Fibroblast of lung (primary cell): ENCODE results near the gene SORT1.

ENCODE experiments used
- EZH2 ChIP-seq: IDR thresholded peaks from 2 replicates; pipeline ENCODE4 v1.5.1; 2012; ENCODE audit warnings: low read length, control low read depth, mild to moderate bottlenecking; ENCODE audit errors: missing control alignments
- TF ChIP-seq, protein P1 (sequence below), 2 donors: IDR thresholded peaks in 1 of 2; conservative IDR thresholded peaks in 1 of 2; 1 replicate in 1 of 2; 2 replicates in 1 of 2; pipeline ENCODE4 v1.5.1; 2011 to 2012; ENCODE audit warnings: low read length in 2 of 2, control low read depth in 1 of 2, inconsistent platforms in 1 of 2, low read depth in 1 of 2, mild to moderate bottlenecking in 1 of 2

DNA sequence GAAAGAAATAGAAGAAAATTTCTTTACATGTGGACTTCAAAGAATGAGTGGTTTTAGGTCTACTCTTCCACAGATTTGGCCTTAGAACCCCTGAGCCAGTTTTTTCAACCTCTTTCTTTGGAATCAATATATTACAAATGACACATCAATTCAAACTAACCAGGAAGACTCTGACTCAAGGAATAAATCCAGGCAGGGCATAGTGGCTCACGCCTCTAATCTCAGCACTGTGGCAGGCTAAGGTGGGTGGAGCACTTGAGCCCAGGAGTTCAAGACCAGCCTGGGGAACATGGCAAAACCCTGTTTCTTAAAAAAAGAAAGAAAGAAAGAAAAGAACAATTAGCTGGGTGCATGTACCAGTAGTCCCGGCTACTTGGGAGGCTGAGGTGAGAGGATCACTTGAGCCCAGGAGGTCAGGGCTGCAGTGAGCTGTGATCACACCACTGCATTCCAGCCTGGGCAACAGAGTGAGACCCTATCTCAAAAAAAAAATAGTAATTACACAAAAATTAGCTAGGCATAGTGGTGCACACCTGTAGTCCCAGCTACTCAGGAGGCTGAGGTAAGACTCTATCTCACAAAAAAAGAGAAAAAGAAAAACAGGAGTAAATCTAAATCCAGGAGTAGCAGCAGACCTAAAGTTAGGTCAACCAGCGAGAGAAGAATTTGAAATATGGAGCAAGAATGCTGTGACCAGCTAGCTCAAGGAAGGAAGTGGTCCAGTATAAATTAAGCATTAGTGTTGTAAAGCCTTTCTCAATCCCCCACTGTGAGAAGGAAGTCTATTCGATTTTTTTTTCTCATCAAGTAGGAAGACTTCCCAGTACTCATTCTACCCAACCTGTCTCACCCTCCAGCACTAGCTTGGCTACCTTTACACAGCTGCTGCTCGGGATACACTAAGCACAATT is 1.9 kb downstream of the SORT1 start:
- TF ChIP-seq, protein P1, sequence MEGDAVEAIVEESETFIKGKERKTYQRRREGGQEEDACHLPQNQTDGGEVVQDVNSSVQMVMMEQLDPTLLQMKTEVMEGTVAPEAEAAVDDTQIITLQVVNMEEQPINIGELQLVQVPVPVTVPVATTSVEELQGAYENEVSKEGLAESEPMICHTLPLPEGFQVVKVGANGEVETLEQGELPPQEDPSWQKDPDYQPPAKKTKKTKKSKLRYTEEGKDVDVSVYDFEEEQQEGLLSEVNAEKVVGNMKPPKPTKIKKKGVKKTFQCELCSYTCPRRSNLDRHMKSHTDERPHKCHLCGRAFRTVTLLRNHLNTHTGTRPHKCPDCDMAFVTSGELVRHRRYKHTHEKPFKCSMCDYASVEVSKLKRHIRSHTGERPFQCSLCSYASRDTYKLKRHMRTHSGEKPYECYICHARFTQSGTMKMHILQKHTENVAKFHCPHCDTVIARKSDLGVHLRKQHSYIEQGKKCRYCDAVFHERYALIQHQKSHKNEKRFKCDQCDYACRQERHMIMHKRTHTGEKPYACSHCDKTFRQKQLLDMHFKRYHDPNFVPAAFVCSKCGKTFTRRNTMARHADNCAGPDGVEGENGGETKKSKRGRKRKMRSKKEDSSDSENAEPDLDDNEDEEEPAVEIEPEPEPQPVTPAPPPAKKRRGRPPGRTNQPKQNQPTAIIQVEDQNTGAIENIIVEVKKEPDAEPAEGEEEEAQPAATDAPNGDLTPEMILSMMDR (conservative IDR thresholded peaks at IDR 0.05 in 1 of 2, IDR thresholded peaks at IDR 0.05 in 1 of 2; ENCODE audit: low read depth in 1 of 2, low read length in 2 of 2), result no peak
- TF ChIP-seq EZH2, result no peak
